PC-9 (cell line): Measurements from ENCODE around the gene TOX2.

ENCODE experiments used
- CTCF ChIP-seq: fragments of 200-600 bp; sonication (generic); conservative IDR thresholded peaks from 2 replicates; pipeline ENCODE4 v1.6.1; 2017; ENCODE audit warnings: mixed run types, antibody characterized with exemption, mild to moderate bottlenecking, moderate library complexity
- EZH2 ChIP-seq: fragments of 200-600 bp; sonication (generic); IDR thresholded peaks from 2 replicates; pipeline ENCODE4 v1.8.0; 2017; ENCODE audit warnings: antibody characterized with exemption, low read depth

GRCh38 chr20:44011251-44011940, 96.7 kb downstream of the TOX2 start:
- TF ChIP-seq CTCF (no peak), EZH2 (no peak)
